Dermis blood vessel endothelial cell (primary cell): Measurements from ENCODE around the gene TGFB1. TPM values are rescaled to one million over a fixed set of nuclear protein-coding genes. Genes with fewer than 3 reads are reported as not detected.
"Not testable (repeated sequence)": the region's sequence is repeated elsewhere in the genome, so short reads cannot be mapped to it uniquely, and the experiment has no call there.

Experiments used
- DNase-seq: peaks from one replicate; pipeline ENCODE4 v3.0.0; 2010
- total RNA-seq: library from RNA; depleted of rRNA; stranded (reverse); fragments of >200 nt; gene quantifications from 2 replicates; pipeline ENCODE4 v1.2.3, GENCODE V29; 2014

Gene TGFB1
- total RNA-seq: 19.4 and 74.5 TPM in 2 replicates

DNA sequence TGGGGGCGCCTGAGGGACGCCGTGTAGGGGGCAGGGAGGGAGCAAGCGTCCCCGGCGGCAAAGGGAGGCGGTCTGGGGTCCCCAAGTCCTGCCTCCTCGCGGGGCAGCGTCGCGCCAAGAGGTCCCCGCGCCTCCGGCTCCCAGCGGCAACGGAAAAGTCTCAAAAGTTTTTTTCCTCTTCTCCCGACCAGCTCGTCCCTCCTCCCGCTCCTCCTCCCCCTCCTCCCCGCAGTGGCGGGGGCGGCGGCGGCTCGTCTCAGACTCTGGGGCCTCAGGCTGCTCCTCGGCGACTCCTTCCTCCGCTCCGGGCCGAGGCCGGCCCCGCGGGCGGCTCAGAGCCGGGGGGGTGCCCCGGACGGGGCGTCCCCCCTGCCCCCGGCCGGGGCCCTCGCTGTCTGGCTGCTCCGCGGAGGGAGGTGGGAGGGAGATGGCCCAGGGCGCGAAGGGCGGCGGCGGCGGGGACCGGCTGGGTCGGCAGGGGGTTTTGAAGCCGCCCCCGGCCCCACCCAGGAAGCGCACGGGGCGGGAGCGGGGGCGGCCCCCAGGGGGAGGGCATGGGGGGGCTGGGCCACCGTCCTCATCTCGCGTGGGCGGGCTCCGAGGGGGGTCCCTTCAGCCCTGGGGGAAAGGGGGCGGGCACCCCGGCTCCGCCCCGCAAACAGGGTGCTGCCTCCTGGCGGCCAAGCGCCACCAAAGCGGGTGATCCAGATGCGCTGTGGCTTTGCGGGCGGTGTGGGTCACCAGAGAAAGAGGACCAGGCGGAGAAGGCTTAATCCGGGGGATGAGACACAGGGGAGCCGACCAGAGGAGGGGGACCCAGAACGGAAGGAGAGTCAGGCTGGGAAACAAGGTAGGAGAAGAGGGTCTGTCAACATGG, at the start of gene TGFB1:
Gene TGFB1 (minus strand): TSS at position 457 of the 877 bp plus-strand sequence. CDS start 878 bp downstream, outside the sequence.
- peak; percentile 87 for DNase-seq

DNA sequence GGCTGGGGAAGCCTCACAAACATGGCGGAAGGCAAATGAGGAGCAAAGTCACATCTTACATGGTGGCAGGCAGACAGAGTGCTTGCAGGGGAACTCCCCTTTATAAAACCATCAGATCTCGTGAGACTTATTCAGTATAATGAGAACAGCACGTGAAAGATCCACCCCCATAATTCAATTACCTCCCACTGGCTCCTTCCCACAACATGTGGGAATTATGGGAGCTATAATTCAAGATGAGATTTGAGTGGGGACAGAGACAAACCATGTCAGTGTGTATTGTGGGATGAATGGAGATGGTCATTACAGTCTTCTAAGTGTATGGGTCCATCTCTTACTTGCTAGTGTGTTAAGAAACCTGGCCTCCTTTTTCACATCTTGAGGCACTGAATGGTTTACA, 48.3 kb upstream of the TGFB1 start:
- DNase-seq: peak; percentile 24

DNA sequence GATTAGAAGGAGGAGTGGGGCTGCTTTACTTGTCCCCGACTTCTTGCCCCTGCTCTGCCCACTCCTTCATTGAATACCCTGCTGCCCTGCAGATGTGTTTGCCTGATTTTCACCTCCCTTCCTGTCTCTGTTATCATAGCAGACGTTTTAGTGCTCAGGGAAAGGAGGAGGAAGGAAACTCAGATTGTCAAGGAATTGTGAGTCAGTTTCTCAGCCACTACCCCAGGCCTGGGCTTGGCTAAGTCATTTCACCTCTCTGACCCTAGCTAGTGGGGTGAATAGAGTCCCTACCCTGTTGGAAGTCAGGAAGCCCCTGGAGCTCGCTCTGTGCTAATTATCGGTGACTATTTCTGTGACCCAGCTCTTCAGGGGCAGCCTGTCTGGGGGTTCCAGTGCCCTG, 47.8 kb upstream of the TGFB1 start:
- DNase-seq: peak; percentile 90

DNA sequence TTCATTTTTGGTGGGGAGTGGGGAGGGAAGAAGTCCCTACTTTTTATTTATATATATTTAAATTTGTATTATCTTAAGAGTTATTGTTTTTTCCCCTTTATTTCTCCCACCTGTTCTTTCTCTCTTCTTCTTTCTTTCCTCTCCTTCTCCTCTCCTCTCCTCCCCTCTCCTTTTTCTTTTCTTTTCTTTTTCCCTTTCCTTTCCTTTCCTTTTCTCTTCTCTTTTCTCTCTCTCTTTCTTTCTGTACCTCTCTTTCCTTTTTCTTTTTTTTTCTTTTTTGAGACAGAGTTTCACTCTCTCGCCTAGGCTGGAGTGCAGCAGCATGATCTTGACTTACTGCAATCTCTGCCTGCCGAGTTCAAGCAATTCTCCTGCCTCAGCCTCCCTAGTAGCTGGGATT, 45.8 kb upstream of the TGFB1 start:
- DNase-seq: no peak

DNA sequence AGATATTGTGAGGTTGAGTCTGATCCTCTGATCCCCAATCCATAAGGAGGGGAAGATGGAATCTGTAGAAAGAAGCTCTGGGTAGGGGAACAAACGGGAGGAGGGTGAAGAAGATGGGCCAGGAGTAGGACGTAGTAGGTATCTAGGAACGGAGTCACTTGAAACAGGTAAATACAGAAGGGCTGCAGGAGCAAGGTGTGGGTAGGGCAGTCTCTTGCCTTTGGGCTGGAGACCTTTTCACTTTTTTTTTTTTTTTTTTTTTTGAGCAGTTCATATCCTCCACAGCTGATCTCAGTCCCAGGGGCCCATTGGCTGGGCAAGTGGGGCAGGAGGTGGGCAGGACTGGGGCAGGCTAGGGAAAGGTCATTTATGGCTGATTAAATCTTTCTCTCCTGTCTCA, 45.4 kb upstream of the TGFB1 start:
- no peak for DNase-seq

DNA sequence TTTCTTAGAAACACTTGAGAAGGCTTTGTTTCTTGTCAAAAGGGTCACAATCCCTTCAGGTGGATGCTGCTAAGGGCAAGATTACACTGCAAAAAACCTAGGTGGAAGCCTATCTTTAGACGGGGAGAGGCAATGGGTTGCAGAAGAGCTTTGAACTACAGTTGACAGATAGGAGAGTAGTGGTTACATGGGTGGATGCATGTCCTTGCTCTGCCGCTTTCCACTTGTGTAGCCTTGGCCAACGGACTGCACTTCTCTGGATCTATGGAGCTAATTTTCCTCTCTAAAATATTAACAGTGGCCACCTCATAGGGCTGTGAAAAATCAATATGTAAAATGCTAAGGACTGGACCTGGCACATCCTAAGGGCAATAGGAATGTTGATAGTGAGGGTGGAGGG, 44.9 kb upstream of the TGFB1 start:
- DNase-seq: no peak

DNA sequence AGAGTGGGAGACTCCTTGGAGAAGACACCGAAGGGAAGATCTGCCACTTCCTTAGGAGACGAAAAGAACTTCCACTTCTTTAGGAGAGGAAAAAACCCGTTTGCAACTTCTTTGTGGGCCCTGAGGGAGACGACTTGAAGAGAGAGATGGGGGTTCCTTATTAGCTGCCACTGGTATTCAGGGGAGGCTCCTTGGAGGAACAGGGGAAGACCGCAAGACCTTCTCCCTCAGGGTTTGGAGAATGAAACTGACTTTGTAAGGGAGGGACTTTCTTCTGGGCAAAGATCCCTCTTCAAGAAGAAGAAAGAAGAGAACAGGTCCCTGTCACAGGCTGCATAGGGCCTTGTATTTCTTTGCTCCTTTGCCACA, 44.3 kb upstream of the TGFB1 start:
- DNase-seq: no peak

DNA sequence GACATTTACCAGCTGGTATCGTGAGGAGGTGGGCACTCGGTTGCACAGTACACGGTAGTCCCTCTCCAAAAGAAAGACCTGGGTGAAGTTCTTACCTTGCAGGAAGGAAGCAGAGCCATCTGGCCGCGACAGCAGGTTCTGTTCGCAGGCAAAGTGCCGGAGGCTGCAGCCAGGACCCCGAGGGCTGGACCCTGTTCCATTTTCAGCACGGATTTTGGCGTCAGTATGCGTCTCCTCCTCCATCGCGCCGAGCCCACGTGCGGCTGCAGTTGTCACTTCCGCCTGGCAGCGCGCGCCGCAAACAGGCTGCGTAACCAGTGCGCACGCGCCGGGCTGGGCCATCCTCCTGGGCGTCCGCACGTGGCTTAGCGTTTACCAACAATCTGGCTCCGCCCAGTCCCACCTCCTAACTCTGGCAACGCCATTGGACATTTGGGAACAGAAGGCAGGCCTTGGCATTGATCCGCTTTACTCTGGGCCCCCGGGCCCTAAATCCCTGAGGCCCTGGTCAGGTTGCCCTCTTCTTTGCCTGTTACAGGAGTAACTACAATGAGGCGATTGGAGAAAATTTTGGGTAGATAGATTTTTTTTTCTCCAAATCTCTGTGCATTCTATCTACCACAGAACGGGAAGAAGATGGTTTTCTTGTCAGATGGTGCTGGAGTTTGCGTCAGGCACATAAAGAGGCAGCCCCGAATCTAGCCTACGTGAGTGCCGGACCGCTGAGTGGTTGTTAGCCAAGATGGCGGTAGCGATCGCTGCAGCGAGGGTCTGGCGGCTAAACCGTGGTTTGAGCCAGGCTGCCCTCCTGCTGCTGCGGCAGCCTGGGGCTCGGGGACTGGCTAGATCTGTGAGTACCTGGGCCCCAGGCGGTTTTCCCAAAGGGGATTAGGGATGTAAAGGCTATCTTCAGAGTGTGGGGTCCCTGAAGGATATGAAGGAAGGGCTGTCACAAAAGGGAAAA, 43.6 kb upstream of the TGFB1 start, which contains the start of the genes BCKDHA and EXOSC5:
Gene BCKDHA (plus strand): TSS at position 733 of the 964 bp plus-strand sequence. CDS start 10 bp downstream, at position 743.
Gene EXOSC5 (minus strand): TSS at position 274 of the 964 bp plus-strand sequence. CDS start 31 bp downstream, at position 243.
- peak; percentile 100 for DNase-seq

DNA sequence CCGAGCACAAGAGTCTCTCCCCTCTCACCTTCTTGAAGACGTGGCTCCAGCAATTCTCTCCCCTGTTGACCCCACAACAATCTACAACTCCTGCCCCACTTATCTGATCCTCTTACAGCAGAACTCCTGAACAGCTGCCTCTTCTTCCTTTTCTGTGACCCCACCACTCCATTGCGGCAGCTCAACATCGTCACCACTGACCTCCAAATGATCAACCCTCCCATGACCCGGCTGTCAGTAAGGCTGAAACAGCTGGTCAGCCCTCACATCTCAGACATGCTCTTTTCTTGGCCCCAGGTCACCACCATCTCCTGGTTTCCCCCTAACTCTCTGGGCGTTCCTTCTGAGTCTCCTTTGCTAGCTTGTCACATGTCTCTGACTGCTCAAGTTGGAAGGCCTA, 41.6 kb upstream of the TGFB1 start:
- DNase-seq: no peak

DNA sequence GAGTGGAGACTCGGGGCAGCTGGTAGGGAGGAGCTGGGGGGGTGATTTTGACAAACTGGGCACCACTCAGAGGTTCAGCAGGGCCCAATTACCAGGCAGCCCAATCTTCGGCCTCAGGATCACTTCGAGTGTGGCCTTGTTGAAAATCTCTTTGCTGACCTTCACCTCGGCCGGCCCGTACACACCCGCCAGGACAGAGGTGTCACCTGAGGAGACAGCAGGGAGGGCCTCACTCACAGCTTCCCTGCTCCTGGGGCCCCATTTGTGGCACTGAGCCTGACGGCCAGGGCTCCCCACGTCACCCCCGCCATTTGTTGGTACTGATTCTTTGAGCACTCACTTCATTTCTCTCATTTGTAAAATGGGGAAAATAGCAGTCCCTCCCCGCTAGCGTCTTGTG, 39.1 kb upstream of the TGFB1 start:
- no peak for DNase-seq

DNA sequence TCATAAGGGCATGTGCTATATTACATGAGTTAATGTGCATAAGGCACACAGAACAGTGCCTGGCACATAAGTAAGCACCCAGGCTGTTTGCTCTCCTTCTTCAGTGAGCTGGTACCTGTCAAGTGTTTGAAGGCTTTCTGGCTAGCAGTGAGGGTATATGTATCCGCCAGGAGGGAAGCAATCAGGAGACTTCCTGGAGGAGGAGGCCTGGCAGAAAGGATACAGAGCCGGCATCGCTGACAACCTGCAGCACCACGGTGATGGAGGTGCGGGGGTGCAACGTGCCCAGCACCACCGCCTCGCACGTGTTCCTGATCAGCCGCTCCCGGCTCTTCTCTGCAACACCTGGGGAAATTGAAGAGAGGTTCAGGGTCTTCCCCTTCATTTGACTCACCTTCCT, 37.9 kb upstream of the TGFB1 start:
- DNase-seq: no peak

DNA sequence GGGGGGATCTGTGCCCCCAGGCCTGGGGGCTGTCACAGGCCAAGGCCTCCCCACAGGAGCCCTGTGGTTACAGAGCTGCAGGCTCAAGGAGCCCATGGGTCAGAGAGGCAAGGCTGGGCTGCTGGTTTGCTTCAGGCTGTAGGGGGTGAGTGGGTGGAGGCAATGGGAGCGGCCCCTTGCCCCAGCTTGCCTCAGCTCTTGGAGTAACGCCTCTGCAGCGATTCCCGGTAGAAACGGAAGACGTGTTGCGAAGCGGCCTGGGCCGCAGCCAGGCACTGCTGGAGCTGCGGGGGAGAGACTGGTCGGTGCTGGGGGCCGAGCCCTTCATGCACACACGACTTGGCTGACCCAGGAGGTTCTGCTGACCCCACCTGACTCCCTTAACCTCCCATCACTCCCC, 32.7 kb upstream of the TGFB1 start:
- no peak for DNase-seq

DNA sequence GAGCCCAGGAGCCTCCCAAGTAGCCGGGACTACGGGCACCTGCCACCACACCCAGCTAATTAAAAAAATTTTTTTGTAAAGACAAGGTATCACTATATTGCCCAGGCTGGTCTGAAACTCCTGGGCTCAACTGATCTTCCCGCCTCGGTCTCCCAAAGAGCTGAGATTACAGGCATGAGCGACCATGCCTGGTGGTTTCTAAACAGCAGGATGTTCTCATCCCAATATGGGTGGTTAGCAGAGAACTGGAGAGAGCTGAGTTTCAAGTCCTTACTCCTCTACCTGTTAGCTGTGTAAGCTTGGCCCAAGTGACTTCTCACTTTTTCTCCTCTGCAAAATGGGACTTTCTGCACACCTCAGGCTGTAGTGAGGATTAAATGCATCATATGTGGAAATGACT, 30.6 kb upstream of the TGFB1 start:
- no peak for DNase-seq

DNA sequence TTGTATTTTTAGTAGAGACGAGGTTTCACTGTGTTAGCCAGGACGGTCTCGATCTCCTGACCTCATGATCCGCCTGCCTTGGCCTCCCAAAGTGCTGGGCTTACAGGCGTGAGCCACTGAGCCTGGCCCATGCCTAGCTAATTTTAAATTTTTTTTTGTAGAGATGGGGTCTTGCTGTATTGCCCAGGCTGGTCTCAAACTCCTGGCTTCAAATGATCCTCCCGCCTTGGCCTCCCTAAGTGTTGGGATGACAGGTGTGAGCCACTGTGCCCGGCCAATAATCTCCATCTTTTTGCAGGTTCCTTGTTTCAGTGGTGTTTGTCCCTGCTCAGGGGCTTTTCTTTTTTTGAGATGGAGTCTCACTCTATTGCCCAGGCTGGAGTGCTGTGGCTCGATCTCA, 27.8 kb upstream of the TGFB1 start:
- not testable (repeated sequence) for DNase-seq

DNA sequence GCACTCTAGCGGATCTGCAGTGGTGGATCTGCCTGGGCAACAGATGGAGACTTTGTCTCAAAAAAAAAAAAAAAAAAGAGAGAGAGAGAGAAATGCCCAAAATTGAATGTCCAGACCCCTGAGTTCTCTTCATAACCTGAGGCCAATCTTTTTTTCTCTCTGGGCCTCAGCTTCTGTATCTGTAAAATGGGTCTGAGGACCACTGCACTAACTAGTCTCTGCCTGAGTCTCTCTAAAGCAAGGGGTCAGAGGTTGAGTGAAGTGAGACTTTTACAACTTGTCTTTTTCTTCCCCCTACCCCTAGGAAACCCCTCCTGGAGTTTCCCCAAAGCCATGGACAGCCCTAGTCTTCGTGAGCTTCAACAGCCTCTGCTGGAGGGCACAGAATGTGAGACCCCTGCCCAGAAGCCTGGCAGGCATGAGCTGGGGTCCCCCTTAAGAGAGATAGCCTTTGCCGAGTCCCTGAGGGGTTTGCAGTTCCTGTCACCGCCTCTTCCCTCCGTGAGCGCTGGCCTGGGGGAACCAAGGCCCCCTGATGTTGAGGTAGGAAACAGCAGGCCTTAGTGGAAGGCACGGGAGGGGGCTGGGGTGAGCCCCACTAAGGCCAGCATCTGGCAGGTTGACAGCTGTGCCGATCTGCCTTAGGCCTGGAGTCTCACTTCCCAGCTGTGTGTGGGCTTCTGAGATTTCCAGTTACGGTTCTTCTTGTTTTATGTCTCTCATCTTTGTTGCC, 24.4 kb upstream of the TGFB1 start:
- DNase-seq: no peak

DNA sequence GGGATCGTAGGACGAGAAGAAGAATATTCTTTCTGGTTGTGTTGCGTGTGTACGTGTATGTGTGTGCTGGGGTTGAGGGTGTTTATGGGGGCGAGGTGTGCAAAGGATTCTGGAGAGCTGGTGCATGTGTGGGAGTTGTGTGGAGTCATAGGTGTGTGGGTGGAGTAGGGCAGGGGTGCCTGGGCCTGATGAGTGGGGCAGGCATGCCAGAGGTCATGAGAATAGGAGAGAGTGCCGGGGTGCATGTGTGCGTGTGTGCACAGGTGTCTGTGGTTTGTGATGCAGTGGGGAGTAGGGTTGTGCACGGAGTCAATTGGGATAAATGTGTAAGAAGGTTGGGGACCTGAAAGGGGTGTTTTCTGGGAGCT, 23.3 kb upstream of the TGFB1 start:
- DNase-seq: no peak

DNA sequence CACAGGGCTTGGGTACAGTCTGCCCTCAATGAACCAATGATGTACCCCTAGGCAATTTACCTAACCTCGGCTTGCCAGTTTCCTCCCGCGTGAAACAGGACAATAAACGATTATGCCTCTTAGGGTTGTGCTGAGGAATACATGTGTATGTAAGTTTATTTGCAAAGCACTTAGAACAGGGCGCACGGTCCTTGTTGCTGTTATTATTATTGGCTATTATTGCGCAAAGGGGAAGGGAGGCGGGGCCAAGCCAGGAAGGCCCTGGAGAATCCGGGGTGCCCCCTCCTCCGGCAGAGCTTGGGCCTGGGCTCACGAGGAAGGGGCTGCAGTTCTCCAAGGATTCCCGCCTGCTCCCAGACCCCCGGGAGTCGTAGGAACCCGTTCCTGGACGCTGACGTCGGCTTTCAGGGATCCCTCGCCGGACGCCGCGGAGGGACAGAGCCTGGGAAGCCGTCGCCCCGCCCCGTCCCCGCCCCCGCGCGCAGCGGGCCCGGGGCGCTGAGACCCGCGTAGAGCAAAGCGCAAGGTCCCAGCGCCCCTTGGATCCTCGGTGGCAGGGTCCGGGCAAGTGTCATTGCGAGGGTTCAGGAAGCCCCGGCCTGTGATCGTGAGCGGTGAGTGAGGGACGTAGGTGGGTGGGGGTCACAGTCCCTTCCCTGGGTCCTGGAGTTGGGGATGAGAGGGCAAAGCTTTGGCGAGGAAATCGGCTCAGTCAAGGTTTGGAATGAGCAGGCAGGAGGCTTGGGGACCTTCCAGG, 22.7 kb upstream of the TGFB1 start, which contains the start of gene TMEM91:
Gene TMEM91 (plus strand): TSS at position 293 of the 757 bp plus-strand sequence. CDS start 1,777 bp downstream, outside the sequence.
- DNase-seq: peak; percentile 25

DNA sequence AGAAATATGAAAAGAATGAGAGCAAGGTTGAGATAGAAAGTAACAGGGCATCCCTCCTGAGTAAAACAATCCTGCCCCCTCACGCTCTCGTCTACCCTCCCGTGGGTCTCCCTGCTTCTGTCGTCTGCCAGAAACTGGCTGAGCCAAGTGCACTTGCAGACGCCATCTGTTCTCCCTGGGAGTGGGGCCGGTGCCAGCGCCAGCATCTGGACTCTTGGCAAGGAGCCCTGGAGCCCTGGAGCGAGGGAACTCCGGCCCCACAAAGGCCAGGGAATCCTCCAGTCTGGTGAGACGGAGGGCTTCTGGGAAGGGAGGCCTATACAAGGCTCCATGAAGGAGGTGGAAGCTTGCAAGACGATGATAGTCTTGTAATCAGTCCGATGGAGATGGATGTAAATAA, 20.3 kb upstream of the TGFB1 start:
- DNase-seq: peak; percentile 81

DNA sequence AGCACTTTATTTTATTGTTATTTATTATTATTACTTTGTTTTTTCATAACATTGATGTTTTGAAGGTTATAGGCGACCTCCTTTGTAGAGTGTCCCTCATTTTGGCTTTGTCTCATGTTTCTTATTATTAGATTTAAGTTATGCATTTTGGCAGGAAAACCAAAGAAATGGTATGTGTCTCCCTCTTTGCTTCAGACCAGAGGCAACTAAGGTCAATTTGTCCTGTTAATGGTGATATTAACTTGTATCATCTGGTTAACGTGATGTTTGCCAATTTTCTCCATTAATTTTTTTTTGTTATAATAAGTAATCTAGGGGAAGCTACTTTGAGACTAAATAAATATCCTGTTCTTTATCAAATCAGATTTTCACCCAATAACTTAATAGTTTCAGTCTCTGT, 18.8 kb upstream of the TGFB1 start:
- DNase-seq: no peak

DNA sequence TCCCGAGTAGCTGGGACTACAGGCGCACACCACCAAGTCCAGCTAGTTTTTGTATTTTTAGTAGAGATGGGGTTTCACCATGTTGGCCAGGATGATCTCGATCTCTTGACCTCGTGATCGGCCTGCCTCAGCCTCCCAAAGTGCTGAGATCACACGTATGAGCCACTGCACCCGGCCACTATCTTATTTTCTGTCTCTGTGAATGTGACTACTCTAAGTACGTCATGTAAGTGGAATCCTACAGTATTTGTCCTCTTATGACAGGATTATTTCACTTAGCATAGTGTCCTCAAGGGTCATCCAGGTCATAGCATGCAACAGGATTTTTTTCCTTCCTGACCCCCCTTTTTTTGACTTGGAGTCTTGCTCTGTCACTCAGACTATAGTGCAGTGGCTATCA, 17.8 kb upstream of the TGFB1 start:
- DNase-seq: no peak

DNA sequence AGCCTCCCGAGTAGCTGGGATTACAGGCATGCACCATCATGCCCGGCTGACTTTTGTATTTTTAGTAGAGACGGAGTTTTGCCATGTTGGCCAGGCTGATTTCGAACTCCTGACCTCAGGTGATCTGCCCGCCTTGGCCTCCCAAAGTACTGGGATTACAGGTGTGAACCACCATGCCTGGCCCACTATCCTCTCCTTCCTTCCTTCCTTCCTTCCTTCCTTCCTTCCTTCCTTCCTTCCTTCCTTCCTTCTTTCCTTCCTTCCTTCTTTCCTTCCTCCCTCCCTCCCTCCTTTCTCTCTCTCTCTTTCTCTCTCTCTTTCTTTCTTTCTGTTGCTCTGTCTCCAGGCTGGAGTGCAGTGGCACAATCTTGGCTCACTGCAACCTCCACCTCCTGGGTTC, 17.4 kb upstream of the TGFB1 start:
- not testable (repeated sequence) for DNase-seq

DNA sequence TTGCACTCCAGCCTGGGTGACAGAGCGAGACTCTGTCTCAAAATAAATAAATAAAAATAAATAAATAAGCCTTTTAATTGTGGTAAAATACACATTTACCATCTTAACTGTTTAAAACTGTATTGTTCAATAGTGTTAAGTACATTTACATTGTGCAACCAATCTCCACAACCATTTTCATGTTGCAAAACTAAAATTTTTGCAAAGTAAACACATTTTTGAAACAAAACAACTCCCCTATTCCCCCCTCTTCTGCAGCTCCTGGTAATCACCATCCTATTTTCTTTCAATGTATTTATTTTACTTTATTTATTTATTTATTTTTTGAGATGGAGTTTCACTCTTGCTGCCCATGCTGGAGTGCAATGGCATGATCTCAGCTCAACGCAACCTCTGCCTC, 16.0 kb upstream of the TGFB1 start:
- no peak for DNase-seq
